Right forelimb (tissue), 1 donor: ENCODE results near the gene PRSS22.

Experiments
- DNase-seq: peaks from one replicate; pipeline ENCODE4 v3.0.0-alpha.2; 2018

The PRSS22 gene

GRCh38 chr16:2828521-2828840, 29.5 kb downstream of the PRSS22 start:
- DNase-seq: no peak

- no peak for DNase-seq
Measured at GRCh38 chr16:2827831-2828520, 30.0 kb downstream of the PRSS22 start.

- no peak for DNase-seq
Measured at GRCh38 chr16:2827374-2827791, 30.6 kb downstream of the PRSS22 start.

GRCh38 chr16:2826591-2827373, 31.2 kb downstream of the PRSS22 start:
- DNase-seq: no peak

GRCh38 chr16:2825906-2826305, 32.1 kb downstream of the PRSS22 start:
- DNase-seq: peak; percentile 13

GRCh38 chr16:2825049-2825742, 32.8 kb downstream of the PRSS22 start:
- DNase-seq: peak; percentile 6

- no peak for DNase-seq
Measured at GRCh38 chr16:2824626-2825025, 33.3 kb downstream of the PRSS22 start.

- no peak for DNase-seq
Measured at GRCh38 chr16:2822496-2822895, 35.5 kb downstream of the PRSS22 start.

- no peak for DNase-seq
Measured at GRCh38 chr16:2822158-2822495, 35.8 kb downstream of the PRSS22 start.

- DNase-seq: peak; percentile 23
Measured at GRCh38 chr16:2821487-2822157, 36.3 kb downstream of the PRSS22 start.

- DNase-seq: no peak
Measured at GRCh38 chr16:2820836-2821486, 37.0 kb downstream of the PRSS22 start.

GRCh38 chr16:2819939-2820835, 37.8 kb downstream of the PRSS22 start:
- DNase-seq: no peak

GRCh38 chr16:2819179-2819938, 38.6 kb downstream of the PRSS22 start:
- DNase-seq: peak; percentile 2

GRCh38 chr16:2818272-2818876, 39.6 kb downstream of the PRSS22 start:
- DNase-seq: no peak

- DNase-seq: no peak
Measured at GRCh38 chr16:2817340-2818271, 40.4 kb downstream of the PRSS22 start.

GRCh38 chr16:2816751-2817339, 41.1 kb downstream of the PRSS22 start, which contains the start of gene PRSS21:
PRSS21 (plus strand) TSS chr16:2817237; CDS start chr16:2817269, 32 bp downstream.
- no peak for DNase-seq

- no peak for DNase-seq
Measured at GRCh38 chr16:2815299-2815771, 42.6 kb downstream of the PRSS22 start.

- no peak for DNase-seq
Measured at GRCh38 chr16:2814551-2815298, 43.2 kb downstream of the PRSS22 start.
